Prostate gland (tissue), 2 donors: ENCODE data around the gene USP34. TPM values are rescaled to one million over a fixed set of nuclear protein-coding genes. Genes with fewer than 3 reads are reported as not detected.

ENCODE experiments used
- DNase-seq: peaks from one replicate; pipeline ENCODE4 v3.0.0-alpha.2; 2019; ENCODE audit warnings: low spot score
- H3K27ac ChIP-seq, 2 donors: fragments of 200-600 bp; sonication (generic); 2 replicates each; pipeline ENCODE4 v1.5.1; 2017 to 2019
- H3K27me3 ChIP-seq: fragments of 200-600 bp; sonication (generic); replicated peaks from 2 replicates; pipeline ENCODE4 v1.5.1; 2019; ENCODE audit not compliant: insufficient read depth
- H3K36me3 ChIP-seq, 2 donors: fragments of 200-600 bp; sonication (generic); 1 replicate in 1 of 2; 2 replicates in 1 of 2; pipeline versions ENCODE4 v1.5.1 to v1.8.1; 2017 to 2019
- H3K4me1 ChIP-seq: fragments of 200-600 bp; sonication (generic); replicated peaks from 2 replicates; pipeline ENCODE4 v1.5.1; 2019
- H3K4me3 ChIP-seq, 2 donors: fragments of 200-600 bp; sonication (generic); 2 replicates each; pipeline ENCODE4 v1.5.1; 2017 to 2019
- H3K9me3 ChIP-seq: fragments of 200-600 bp; sonication (generic); 2 replicates; pipeline ENCODE4 v1.5.1; 2017
- POLR2A ChIP-seq: fragments of 450-650 bp; IDR thresholded peaks from one replicate; pipeline ENCODE4 v1.6.1; 2016; ENCODE audit warnings: antibody characterized with exemption, mild to moderate bottlenecking
- POLR2AphosphoS5 ChIP-seq: sonication (generic); formaldehyde crosslinking; IDR thresholded peaks from one replicate; pipeline ENCODE4 v1.6.1; 2017; ENCODE audit warnings: antibody characterized with exemption
- WGBS: methylation state at CpG from one replicate; pipeline ENCODE4 v1.1.5; 2018; 5-methylcytosine and 5-hydroxymethylcytosine counted together
- intact Hi-C: fragments of 100-400 bp; cut with DNase I; formaldehyde crosslinking; loops from one replicate; pipeline ENCODE4 v1.14.2; 2022
- total RNA-seq, 2 donors: library from RNA; depleted of rRNA; stranded (reverse); fragments of >200 nt; gene quantifications; one replicate each; pipeline ENCODE4 v1.1.0, GENCODE V29; 2016
- TF ChIP-seq, protein P1 (sequence below), 4 experiments: fragments of 200-600 bp in 2 of 4; fragments of 450-650 bp in 2 of 4; sonication (generic) in 2 of 4; IDR thresholded peaks; 1 replicate in 3 of 4; 2 replicates in 1 of 4; pipeline ENCODE4 v1.5.1; 2016 to 2019; ENCODE audit warnings: antibody characterized with exemption in 4 of 4, mild to moderate bottlenecking in 2 of 4, moderate library complexity in 2 of 4

Gene USP34
- total RNA-seq, 2 donors from 2014 or later = 94.1 to 206 TPM

DNA sequence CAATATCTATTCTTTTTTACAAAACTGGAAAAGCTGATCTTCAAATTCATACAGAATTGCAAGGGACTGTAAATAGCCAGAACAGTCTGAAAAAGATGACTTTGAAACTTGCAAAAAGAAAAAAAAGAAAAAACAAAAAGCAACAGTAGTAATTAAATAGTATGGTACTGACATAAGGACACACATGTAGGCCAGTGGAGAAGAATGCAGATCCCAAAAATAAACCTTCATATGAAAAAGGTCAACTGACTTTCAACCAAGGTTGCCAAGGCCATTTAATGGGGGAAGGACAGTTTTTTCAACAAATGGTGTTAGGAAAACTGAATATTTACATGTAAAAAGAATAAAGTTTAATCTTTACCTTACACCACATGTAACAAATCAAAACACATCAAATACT lies 111.8 kb downstream of the USP34 start:
- Histone ChIP-seq H3K4me1 (no peaks in the 10 kb centered on the region), H3K4me3 (no peak overlapping the region), H3K27me3 (no peaks in the 10 kb centered on the region), H3K9me3 (no peaks in the 10 kb centered on the region), H3K36me3 (no peaks in the 10 kb centered on the region), H3K27ac (no peak overlapping the region)
- TF ChIP-seq POLR2AphosphoS5 (no peak), POLR2A (no peak)
- TF ChIP-seq, protein P1, sequence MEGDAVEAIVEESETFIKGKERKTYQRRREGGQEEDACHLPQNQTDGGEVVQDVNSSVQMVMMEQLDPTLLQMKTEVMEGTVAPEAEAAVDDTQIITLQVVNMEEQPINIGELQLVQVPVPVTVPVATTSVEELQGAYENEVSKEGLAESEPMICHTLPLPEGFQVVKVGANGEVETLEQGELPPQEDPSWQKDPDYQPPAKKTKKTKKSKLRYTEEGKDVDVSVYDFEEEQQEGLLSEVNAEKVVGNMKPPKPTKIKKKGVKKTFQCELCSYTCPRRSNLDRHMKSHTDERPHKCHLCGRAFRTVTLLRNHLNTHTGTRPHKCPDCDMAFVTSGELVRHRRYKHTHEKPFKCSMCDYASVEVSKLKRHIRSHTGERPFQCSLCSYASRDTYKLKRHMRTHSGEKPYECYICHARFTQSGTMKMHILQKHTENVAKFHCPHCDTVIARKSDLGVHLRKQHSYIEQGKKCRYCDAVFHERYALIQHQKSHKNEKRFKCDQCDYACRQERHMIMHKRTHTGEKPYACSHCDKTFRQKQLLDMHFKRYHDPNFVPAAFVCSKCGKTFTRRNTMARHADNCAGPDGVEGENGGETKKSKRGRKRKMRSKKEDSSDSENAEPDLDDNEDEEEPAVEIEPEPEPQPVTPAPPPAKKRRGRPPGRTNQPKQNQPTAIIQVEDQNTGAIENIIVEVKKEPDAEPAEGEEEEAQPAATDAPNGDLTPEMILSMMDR (IDR thresholded peaks at IDR 0.05) = no peak
- no peak for DNase-seq
- intact Hi-C loops = no loop called here

DNA sequence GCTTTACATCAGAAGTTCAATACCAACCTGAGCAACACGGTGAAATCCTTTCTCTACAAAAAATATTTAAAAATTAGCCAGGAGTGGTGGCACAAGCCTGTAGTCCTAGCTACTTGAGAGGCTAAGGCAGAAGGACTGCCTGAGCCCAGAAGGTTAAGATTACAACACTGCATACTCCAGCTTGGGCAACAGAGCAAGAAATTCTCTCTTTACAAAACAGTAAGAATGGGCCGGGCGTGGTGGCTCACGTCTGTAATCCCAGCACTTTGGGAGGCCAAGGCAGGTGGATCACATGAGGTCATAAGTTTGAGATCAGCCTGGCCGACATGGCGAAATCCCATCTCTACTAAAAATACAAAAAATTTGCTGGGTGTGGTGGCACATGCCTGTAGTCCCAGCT lies 113.2 kb downstream of the USP34 start:
- DNase-seq = no peak

DNA sequence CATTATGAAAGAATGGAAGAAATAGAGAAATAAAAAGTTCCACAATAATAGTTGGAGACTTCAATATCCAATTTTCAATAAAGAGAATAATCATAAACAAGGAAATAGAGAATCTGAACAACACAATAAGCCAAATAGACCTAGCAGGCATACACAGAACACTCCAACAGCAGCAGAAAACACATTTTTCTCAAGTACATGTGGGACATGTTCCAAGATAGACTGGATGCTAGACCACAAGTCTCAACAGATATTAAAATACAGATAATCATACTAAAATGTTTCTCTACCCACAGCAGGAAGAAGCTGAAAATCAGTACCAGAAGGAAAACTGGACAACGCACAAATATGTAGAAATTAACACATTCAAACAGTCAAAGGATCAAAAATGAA lies 113.9 kb downstream of the USP34 start:
- DNase-seq = no peak
- H3K36me3 ChIP-seq = no peaks in the 10 kb centered on the region
- no peaks in the 10 kb centered on the region for H3K4me1 ChIP-seq
- H3K27me3 ChIP-seq = no peaks in the 10 kb centered on the region
- WGBS = 73% methylated on average over 1 of the region's 1 CpG
- TF ChIP-seq, protein P1 (IDR thresholded peaks at IDR 0.05) = no peak
- no peak for TF ChIP-seq POLR2A
- intact Hi-C loops = no loop called here
- H3K4me3 ChIP-seq = no peak overlapping the region
- H3K27ac ChIP-seq = no peak overlapping the region
- no peaks in the 10 kb centered on the region for H3K9me3 ChIP-seq

More for the DNA sequence above, 113.2 kb downstream of the USP34 start:
- Histone ChIP-seq H3K9me3 (no peaks in the 10 kb centered on the region), H3K27ac (no peak overlapping the region), H3K4me1 (no peaks in the 10 kb centered on the region), H3K4me3 (no peak overlapping the region), H3K27me3 (no peaks in the 10 kb centered on the region), H3K36me3 (no peaks in the 10 kb centered on the region)
- 93% methylated on average over 6 of the region's 6 CpGs for WGBS
- TF ChIP-seq, protein P1 (IDR thresholded peaks at IDR 0.05) = no peak
- TF ChIP-seq POLR2AphosphoS5 = no peak
- no peak for TF ChIP-seq POLR2A
- intact Hi-C loops = no loop called here

DNA sequence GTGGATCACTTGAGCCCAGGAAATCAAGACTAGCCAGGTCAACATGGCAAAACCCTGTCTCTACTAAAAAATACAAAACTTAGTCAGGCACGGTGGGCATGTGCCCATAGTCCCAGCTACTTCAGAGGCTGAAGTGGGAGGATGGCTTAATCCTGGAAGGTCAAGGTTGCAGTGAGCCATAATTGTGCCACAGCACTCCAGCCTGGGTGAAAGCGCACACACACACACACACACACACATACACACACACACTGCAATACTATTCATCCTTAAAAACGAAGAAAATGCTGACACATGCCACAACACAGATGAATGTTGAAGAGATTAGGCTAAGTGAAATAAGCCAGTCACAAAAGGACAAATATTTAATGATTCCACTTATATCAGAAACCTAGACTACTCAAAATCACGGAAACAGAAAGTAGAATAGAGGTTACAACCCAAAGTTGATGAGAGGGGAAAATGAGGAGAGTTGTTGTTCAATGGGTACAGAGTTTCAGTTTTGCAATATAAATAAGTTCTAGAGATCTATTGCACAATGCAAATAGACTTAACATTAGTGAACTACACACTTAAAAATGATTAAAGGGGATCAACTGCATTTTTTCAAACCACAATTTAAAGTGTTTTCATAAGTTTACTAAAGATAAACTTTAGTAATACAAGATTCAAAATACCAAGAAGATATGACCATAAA lies 114.5 kb downstream of the USP34 start:
- no peak for DNase-seq
- no peaks in the 10 kb centered on the region for H3K27me3 ChIP-seq
- no peaks in the 10 kb centered on the region for H3K4me1 ChIP-seq
- no peaks in the 10 kb centered on the region for H3K9me3 ChIP-seq
- no peak overlapping the region for H3K4me3 ChIP-seq
- H3K36me3 ChIP-seq = no peaks in the 10 kb centered on the region
- intact Hi-C loops = no loop called here
- H3K27ac ChIP-seq = no peak overlapping the region
- TF ChIP-seq POLR2AphosphoS5 (no peak), POLR2A (no peak)
- TF ChIP-seq, protein P1 (IDR thresholded peaks at IDR 0.05) = no peak
- WGBS = 87% methylated on average over 4 of the region's 4 CpGs

DNA sequence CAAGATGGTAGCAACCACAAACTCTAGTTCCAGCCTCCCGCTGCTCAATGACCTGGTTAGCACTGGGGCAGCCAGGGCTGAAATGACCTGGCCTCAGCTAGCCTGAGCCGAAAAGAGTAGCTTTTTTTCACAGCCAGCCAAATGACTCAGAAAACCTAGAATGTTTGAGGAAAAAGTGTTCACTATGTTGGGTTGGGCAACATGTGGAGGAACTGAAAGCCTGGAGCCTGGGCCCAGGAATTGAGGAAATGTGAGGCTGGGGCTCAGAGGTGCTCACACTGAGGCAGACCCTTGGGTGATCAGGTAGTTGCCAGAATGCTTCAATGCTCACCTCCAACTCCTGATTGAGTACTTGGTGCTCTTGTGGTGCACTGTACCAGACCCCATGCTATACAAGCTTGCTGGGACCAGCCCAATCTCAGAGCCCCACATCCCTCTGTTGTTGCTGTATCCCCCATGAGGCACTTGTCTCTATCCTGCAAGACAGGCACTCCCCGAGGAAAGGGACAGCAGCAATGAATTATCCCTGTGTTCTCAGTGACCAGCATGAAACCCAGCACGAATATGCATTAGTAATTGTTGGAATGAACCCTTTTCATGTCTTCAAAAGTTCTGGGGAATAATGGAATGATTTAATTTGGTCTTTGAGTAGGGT lies 116.2 kb downstream of the USP34 start:
- Histone ChIP-seq H3K27me3 (no peaks in the 10 kb centered on the region), H3K36me3 (no peaks in the 10 kb centered on the region), H3K4me3 (no peak overlapping the region), H3K9me3 (no peaks in the 10 kb centered on the region), H3K27ac (no peak overlapping the region), H3K4me1 (no peaks in the 10 kb centered on the region)
- 94% methylated on average over 4 of the region's 4 CpGs for WGBS
- TF ChIP-seq, protein P1 (IDR thresholded peaks at IDR 0.05) = no peak
- no peak for TF ChIP-seq POLR2AphosphoS5
- TF ChIP-seq POLR2A = no peak
- intact Hi-C loops = no loop called here
- DNase-seq = no peak
